CD14-positive monocyte (primary cell): ENCODE data around the gene PPFIA3. TPM values are rescaled to one million over a fixed set of nuclear protein-coding genes. Genes with fewer than 3 reads are reported as not detected.
A peak's percentile ranks its signal among the peaks of the same experiment; 100 is the strongest.

Source experiments
- DNase-seq, 3 donors: peaks; one replicate each; pipeline ENCODE4 v3.0.0-alpha.2; 2011 to 2022
- H2AFZ ChIP-seq: 2 replicates; pipeline ENCODE4 v1.6.0; 2012; ENCODE audit warnings: mild to moderate bottlenecking, low read depth, low read length, inconsistent platforms; ENCODE audit not compliant: insufficient read depth, poor library complexity, severe bottlenecking
- H3K27ac ChIP-seq, 2 donors: 1 replicate in 1 of 2; 2 replicates in 1 of 2; pipeline ENCODE4 v1.5.1; 2012 to 2013; ENCODE audit warnings: low read length in 2 of 2, control low read depth in 1 of 2, inconsistent platforms in 1 of 2, low read depth in 1 of 2, mild to moderate bottlenecking in 1 of 2
- H3K27me3 ChIP-seq, 2 donors: one replicate each; pipeline versions ENCODE4 v1.6.0 to v1.6.1; 2011 to 2013; ENCODE audit warnings: low read length in 2 of 2; ENCODE audit not compliant: control insufficient read depth in 2 of 2, insufficient read depth in 2 of 2
- H3K36me3 ChIP-seq, 2 donors: replicated peaks in 1 of 2; 1 replicate in 1 of 2; 2 replicates in 1 of 2; pipeline versions ENCODE4 v1.5.1 to v1.6.1; 2012 to 2013; ENCODE audit warnings: low read length in 2 of 2, control low read depth in 1 of 2, inconsistent platforms in 1 of 2, mild to moderate bottlenecking in 1 of 2; ENCODE audit not compliant: insufficient read depth in 2 of 2, control insufficient read depth in 1 of 2
- H3K4me1 ChIP-seq, 2 donors: 1 replicate in 1 of 2; 2 replicates in 1 of 2; pipeline versions ENCODE4 v1.5.1 to v1.6.1; 2012 to 2013; ENCODE audit warnings: low read length in 2 of 2, control low read depth in 1 of 2, inconsistent platforms in 1 of 2, mild to moderate bottlenecking in 1 of 2, moderate library complexity in 1 of 2; ENCODE audit not compliant: insufficient read depth in 2 of 2, control insufficient read depth in 1 of 2
- H3K4me2 ChIP-seq: replicated peaks from 2 replicates; pipeline ENCODE3; 2012; ENCODE audit warnings: low read length, moderate library complexity, mild to moderate bottlenecking; ENCODE audit not compliant: poor library complexity, severe bottlenecking; ENCODE audit errors: extremely low read depth
- H3K4me3 ChIP-seq, 3 experiments: fragments of 200-600 bp in 1 of 3; sonication (generic) in 1 of 3; replicated peaks in 1 of 3; 1 replicate in 2 of 3; 2 replicates in 1 of 3; pipeline ENCODE4 v1.5.1; 2011 to 2013; ENCODE audit warnings: low read length in 3 of 3, mild to moderate bottlenecking in 3 of 3, control low read depth in 2 of 3, low read depth in 2 of 3, inconsistent platforms in 1 of 3, moderate library complexity in 1 of 3
- H3K79me2 ChIP-seq: 2 replicates; pipeline ENCODE4 v1.6.0; 2012; ENCODE audit warnings: mild to moderate bottlenecking, control low read depth, inconsistent platforms, low read length, moderate library complexity; ENCODE audit not compliant: insufficient read depth
- H3K9ac ChIP-seq: 2 replicates; pipeline ENCODE4 v1.6.0; 2017; ENCODE audit warnings: low read length, mild to moderate bottlenecking; ENCODE audit not compliant: insufficient read depth, poor library complexity, severe bottlenecking
- H3K9me3 ChIP-seq, 2 donors: replicated peaks in 1 of 2; 1 replicate in 1 of 2; 2 replicates in 1 of 2; pipeline versions ENCODE4 v1.5.1 to v1.6.1; 2012 to 2013; ENCODE audit warnings: low read length in 2 of 2, control low read depth in 1 of 2; ENCODE audit not compliant: control insufficient read depth in 1 of 2, insufficient read depth in 1 of 2
- H4K20me1 ChIP-seq: 2 replicates; pipeline ENCODE4 v1.6.0; 2012; ENCODE audit warnings: mild to moderate bottlenecking, low read length, control low read depth, moderate library complexity; ENCODE audit not compliant: insufficient read depth
- H3K27ac Mint-ChIP-seq, 7 donors: one replicate each; pipeline ENCODE4 v1.8.0; 2020; ENCODE audit warnings: mild to moderate bottlenecking in 7 of 7, mixed read lengths in 7 of 7, moderate library complexity in 6 of 7, inconsistent platforms in 2 of 7
- H3K27me3 Mint-ChIP-seq, 3 donors: one replicate each; pipeline ENCODE4 v1.8.0; 2021 to 2022; ENCODE audit warnings: low read depth in 3 of 3, mild to moderate bottlenecking in 3 of 3, mixed read lengths in 3 of 3, moderate library complexity in 3 of 3, inconsistent platforms in 1 of 3
- H3K36me3 Mint-ChIP-seq, 2 donors: one replicate each; pipeline ENCODE4 v1.8.0; 2020; ENCODE audit warnings: mixed read lengths in 2 of 2, inconsistent platforms in 1 of 2, mild to moderate bottlenecking in 1 of 2
- H3K4me1 Mint-ChIP-seq: one replicate; pipeline ENCODE4 v1.8.0; 2020; ENCODE audit warnings: mild to moderate bottlenecking, mixed read lengths
- H3K4me3 Mint-ChIP-seq, 2 donors: one replicate each; pipeline ENCODE4 v1.8.0; 2020; ENCODE audit warnings: mild to moderate bottlenecking in 2 of 2, mixed read lengths in 2 of 2, moderate library complexity in 1 of 2
- H3K9me3 Mint-ChIP-seq, 7 donors: one replicate each; pipeline ENCODE4 v1.8.0; 2020 to 2022; ENCODE audit warnings: mixed read lengths in 7 of 7, mild to moderate bottlenecking in 6 of 7, moderate library complexity in 6 of 7, inconsistent platforms in 2 of 7
- CTCF ChIP-seq: fragments of 200-600 bp; IDR thresholded peaks from one replicate; pipeline ENCODE4 v1.8.0; 2022; ENCODE audit warnings: antibody characterized with exemption, mild to moderate bottlenecking
- WGBS: methylation state at CpG from one replicate; pipeline ENCODE4 v1.1.5; 2013; ENCODE audit warnings: missing lambda C conversion rate; ENCODE audit not compliant: insufficient coverage; 5-methylcytosine and 5-hydroxymethylcytosine counted together
- intact Hi-C, 2 donors: fragments of 100-400 bp; cut with micrococcal nuclease; formaldehyde crosslinking; loops; one replicate each; pipeline versions ENCODE4 v1.15.0 to v1.15.1; 2023
- polyA plus RNA-seq, 3 donors: library from polyadenylated mRNA; depleted of rRNA in 1 of 3; unstranded in 2 of 3; stranded (reverse) in 1 of 3; fragments of 300-500 nt in 2 of 3; fragments of >200 nt in 1 of 3; fragmentation: Illumina TruSeq in 2 of 3; gene quantifications; 1 replicate in 2 of 3; 2 replicates in 1 of 3; pipeline ENCODE4 v1.2.3, GENCODE V29; 2012 to 2021
- small RNA-seq: library from RNA; depleted of rRNA; stranded (forward); fragments of <200 nt; gene quantifications from one replicate; pipeline ENCODE3, GENCODE V24; 2012; ENCODE audit warnings: low read depth; ENCODE audit not compliant: insufficient read length

The PPFIA3 gene
- polyA plus RNA-seq, 3 donors = 0.43 TPM; not detected in 2

DNA sequence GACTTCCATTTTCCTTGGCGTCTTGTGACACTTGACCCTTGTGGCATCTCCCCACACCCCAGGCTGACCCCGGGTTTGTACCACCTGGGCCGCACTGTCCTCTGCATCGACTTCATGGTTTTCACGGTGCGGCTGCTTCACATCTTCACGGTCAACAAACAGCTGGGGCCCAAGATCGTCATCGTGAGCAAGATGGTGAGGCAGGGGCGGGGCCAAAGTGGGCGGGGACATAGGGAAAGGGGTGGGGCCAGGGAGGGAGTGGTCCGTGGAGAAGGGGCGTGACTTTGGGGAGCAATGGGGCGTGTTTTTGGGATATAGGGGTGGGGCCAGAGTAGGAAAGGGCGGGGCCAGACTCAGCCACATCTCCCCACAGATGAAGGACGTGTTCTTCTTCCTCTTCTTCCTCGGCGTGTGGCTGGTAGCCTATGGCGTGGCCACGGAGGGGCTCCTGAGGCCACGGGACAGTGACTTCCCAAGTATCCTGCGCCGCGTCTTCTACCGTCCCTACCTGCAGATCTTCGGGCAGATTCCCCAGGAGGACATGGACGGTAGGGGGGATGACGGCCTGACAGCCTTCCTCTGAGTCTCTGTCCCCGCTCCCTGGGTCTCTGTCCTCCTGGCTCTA, 81.0 kb downstream of the PPFIA3 start:
- peak overlapping the region in 3 of 7 donors; percentile 15 to 61 (median 37) for H3K27ac Mint-ChIP-seq
- H3K4me1 Mint-ChIP-seq = peaks cover 36% of the 10 kb centered on the region

More for the DNA sequence above, 81.0 kb downstream of the PPFIA3 start:
- Histone ChIP-seq H3K27ac (no peak overlapping the region), H3K4me3 (peak overlapping the region in 1 of 3 experiments; percentile 10), H3K79me2 (no peaks in the 10 kb centered on the region), H3K9me3 (no peaks in the 10 kb centered on the region), H4K20me1 (no peaks in the 10 kb centered on the region), H3K27me3 (no peaks in the 10 kb centered on the region), H3K4me1 (peaks cover 30 to 51% of the 10 kb centered on the region in 2 donors), H3K4me2 (no peak overlapping the region), H3K36me3 (no peaks in the 10 kb centered on the region), H2AFZ (no peak overlapping the region), H3K9ac (no peak overlapping the region)
- intact Hi-C loops = no loop called here
- H3K4me3 Mint-ChIP-seq = peak overlapping the region in 1 of 2 donors; percentile 49
- WGBS = 79% methylated on average over 19 of the region's 29 CpGs
- peaks cover 0 to 7% (median 2%) of the 10 kb centered on the region in 7 donors for H3K9me3 Mint-ChIP-seq
- no peak for TF ChIP-seq CTCF
- DNase-seq = peak in 1 of 3 donors; percentile 10
- peaks cover 2 to 12% (median 3%) of the 10 kb centered on the region in 3 donors for H3K27me3 Mint-ChIP-seq
- H3K36me3 Mint-ChIP-seq = peaks cover 0 to 9% of the 10 kb centered on the region in 2 donors

Small RNA genes within 50 kb of the gene (small RNA-seq; reads per million reads assigned to genes)
- not detected for gene RN7SL708P

Other genes starting within 250 kb of the PPFIA3 start
- gene PPP1R15A, start 247.1 kb upstream of the PPFIA3 start, polyA plus RNA-seq = 100 to 1,000 TPM; 127 to 745 (median 169) TPM
- gene TULP2, start 220.8 kb upstream of the PPFIA3 start, polyA plus RNA-seq = not detected
- gene NUCB1, start 219.2 kb upstream of the PPFIA3 start, polyA plus RNA-seq = 100 to 1,000 TPM in 2 of 3 donors, 10 to 100 TPM in 1; 80.9 to 178 (median 108) TPM
- gene DHDH, start 185.8 kb upstream of the PPFIA3 start, polyA plus RNA-seq = under 1 TPM in 1 of 3 donors, not detected in 2; 0.38 TPM
- gene BAX, start 164.7 kb upstream of the PPFIA3 start, polyA plus RNA-seq = 100 to 1,000 TPM in 1 of 3 donors, 10 to 100 TPM in 2; 69.2 to 135 (median 80.5) TPM
- over 10,000 TPM in 2 of 3 donors, 1,000 to 10,000 TPM in 1; 4,468 to 26,681 (median 23,650) TPM for gene FTL, start 154.2 kb upstream of the PPFIA3 start, polyA plus RNA-seq
- gene GYS1, start 126.2 kb upstream of the PPFIA3 start, polyA plus RNA-seq = 10 to 100 TPM; 13.3 to 26.0 (median 21.3) TPM
- gene RUVBL2, start 125.7 kb upstream of the PPFIA3 start, polyA plus RNA-seq = 10 to 100 TPM; 40.1 to 44.4 (median 41.9) TPM
- gene LHB, start 102.5 kb upstream of the PPFIA3 start, polyA plus RNA-seq = under 1 TPM in 1 of 3 donors, not detected in 2; 0.48 TPM
- not detected for gene CGB3, start 95.2 kb upstream of the PPFIA3 start, polyA plus RNA-seq
- not detected for gene CGB2, start 87.7 kb upstream of the PPFIA3 start, polyA plus RNA-seq
- gene CGB1, start 82.6 kb upstream of the PPFIA3 start, polyA plus RNA-seq = not detected
- gene CGB5, start 75.7 kb upstream of the PPFIA3 start, polyA plus RNA-seq = not detected
- not detected for gene CGB8, start 70.4 kb upstream of the PPFIA3 start, polyA plus RNA-seq
- not detected for gene CGB7, start 61.8 kb upstream of the PPFIA3 start, polyA plus RNA-seq
- gene NTF4, start 54.7 kb upstream of the PPFIA3 start, polyA plus RNA-seq = not detected
- not detected for gene KCNA7, start 46.8 kb upstream of the PPFIA3 start, polyA plus RNA-seq
- gene SNRNP70, start 34.1 kb upstream of the PPFIA3 start, polyA plus RNA-seq = 100 to 1,000 TPM in 1 of 3 donors, 10 to 100 TPM in 2; 27.4 to 360 (median 40.4) TPM
- gene LIN7B, start 5.2 kb upstream of the PPFIA3 start, polyA plus RNA-seq = 1 to 10 TPM; 4.1 to 9.2 (median 4.2) TPM
- gene C19orf73, start 401 bp upstream of the PPFIA3 start, polyA plus RNA-seq = under 1 TPM; 0.60 to 0.76 (median 0.66) TPM
- not detected for gene HRC, start 35.9 kb downstream of the PPFIA3 start, polyA plus RNA-seq
- gene TRPM4, start 38.2 kb downstream of the PPFIA3 start, polyA plus RNA-seq = 1 to 10 TPM; 6.0 to 6.9 (median 6.6) TPM
- gene SLC6A16, start 205.6 kb downstream of the PPFIA3 start, polyA plus RNA-seq = 1 to 10 TPM in 1 of 3 donors, under 1 TPM in 2; 0.21 to 1.5 (median 0.55) TPM
- 100 to 1,000 TPM; 147 to 380 (median 194) TPM for gene CD37, start 215.9 kb downstream of the PPFIA3 start, polyA plus RNA-seq
- gene TEAD2, start 242.9 kb downstream of the PPFIA3 start, polyA plus RNA-seq = not detected
- gene DKKL1, start 244.3 kb downstream of the PPFIA3 start, polyA plus RNA-seq = not detected